ENCODE data around the gene TMEM107.

TMEM107 gene

GRCh38 chr17:8222630-8223355, 46.6 kb upstream of the TMEM107 start:
- DNase-seq: peak; percentile 89
- Histone ChIP-seq H3K9me3 (replicated peaks; ENCODE audit: insufficient read depth, low read length) (no peaks in the 10 kb centered on the region), H3K4me1 (ENCODE audit: low read length) (peaks cover 5% of the 10 kb centered on the region; the same call in 1 of the 2 replicates), H3K4me3 (ENCODE audit: low read length) (peak overlapping the region; percentile 72), H3K9ac (ENCODE audit: low read length) (peak overlapping the region; percentile 75), H3K4me2 (ENCODE audit: low read depth, low read length) (peak overlapping the region; percentile 76), H4K20me1 (ENCODE audit: insufficient read depth, low read length) (no peaks in the 10 kb centered on the region), H3K9me2 (replicated peaks; ENCODE audit: insufficient read depth, low read length) (no peaks in the 10 kb centered on the region), H2AFZ (ENCODE audit: low read length) (peak overlapping the region; percentile 65), H3K27ac (ENCODE audit: low read length) (peak overlapping the region; percentile 95), H3K79me2 (ENCODE audit: low read length) (no peaks in the 10 kb centered on the region), H3F3A (ENCODE audit: insufficient read depth, low read length) (peaks cover 43% of the 10 kb centered on the region), H3K27me3 (replicated peaks; ENCODE audit: insufficient read depth, low read length) (no peaks in the 10 kb centered on the region), H3K36me3 (replicated peaks; ENCODE audit: insufficient read depth, low read length) (0 out of 2 replicates have a peak, but pooled peaks cover 8% of the 10 kb centered on the region)
- TF ChIP-seq CTCF (IDR thresholded peaks at IDR 0.05; ENCODE audit: low read length): no peak
- no peak for TF ChIP-seq EZH2phosphoT487 (IDR thresholded peaks at IDR 0.05; ENCODE audit: low read length)
- TF ChIP-seq EZH2 (optimal IDR thresholded peaks at IDR 0.05; ENCODE audit: low read depth, low read length): no peak

GRCh38 chr17:8222380-8222629, 46.1 kb upstream of the TMEM107 start:
- H3K79me2 ChIP-seq (ENCODE audit: low read length): no peaks in the 10 kb centered on the region
- H3K4me3 ChIP-seq (ENCODE audit: low read length): peak overlapping the region; percentile 72
- TF ChIP-seq EZH2 (optimal IDR thresholded peaks at IDR 0.05; ENCODE audit: low read depth, low read length) (no peak), EZH2phosphoT487 (IDR thresholded peaks at IDR 0.05; ENCODE audit: low read length) (no peak), CTCF (IDR thresholded peaks at IDR 0.05; ENCODE audit: low read length) (no peak)
- DNase-seq: no peak
- H3K27ac ChIP-seq (ENCODE audit: low read length): peak overlapping the region; percentile 95
- 0 out of 2 replicates have a peak, but pooled peaks cover 3% of the 10 kb centered on the region for H3K36me3 ChIP-seq (replicated peaks; ENCODE audit: insufficient read depth, low read length)
- peaks cover 5% of the 10 kb centered on the region; the same call in 1 of the 2 replicates for H3K4me1 ChIP-seq (ENCODE audit: low read length)
- peak overlapping the region; percentile 65; the same call in 1 of the 2 replicates for H2AFZ ChIP-seq (ENCODE audit: low read length)
- H3F3A ChIP-seq (ENCODE audit: insufficient read depth, low read length): peaks cover 43% of the 10 kb centered on the region
- no peaks in the 10 kb centered on the region for H3K9me2 ChIP-seq (replicated peaks; ENCODE audit: insufficient read depth, low read length)
- H4K20me1 ChIP-seq (ENCODE audit: insufficient read depth, low read length): no peaks in the 10 kb centered on the region
- H3K4me2 ChIP-seq (ENCODE audit: low read depth, low read length): peak overlapping the region; percentile 76
- peak overlapping the region; percentile 75 for H3K9ac ChIP-seq (ENCODE audit: low read length)
- no peaks in the 10 kb centered on the region for H3K9me3 ChIP-seq (replicated peaks; ENCODE audit: insufficient read depth, low read length)
- no peaks in the 10 kb centered on the region for H3K27me3 ChIP-seq (replicated peaks; ENCODE audit: insufficient read depth, low read length)

GRCh38 chr17:8221663-8222379, 45.6 kb upstream of the TMEM107 start:
- H4K20me1 ChIP-seq (ENCODE audit: insufficient read depth, low read length): no peaks in the 10 kb centered on the region
- TF ChIP-seq CTCF (IDR thresholded peaks at IDR 0.05; ENCODE audit: low read length) (no peak), EZH2 (optimal IDR thresholded peaks at IDR 0.05; ENCODE audit: low read depth, low read length) (no peak), EZH2phosphoT487 (IDR thresholded peaks at IDR 0.05; ENCODE audit: low read length) (no peak)
- H3K9me2 ChIP-seq (replicated peaks; ENCODE audit: insufficient read depth, low read length): no peaks in the 10 kb centered on the region
- no peaks in the 10 kb centered on the region for H3K79me2 ChIP-seq (ENCODE audit: low read length)
- no peaks in the 10 kb centered on the region for H3K27me3 ChIP-seq (replicated peaks; ENCODE audit: insufficient read depth, low read length)
- peak overlapping the region; percentile 90 for H2AFZ ChIP-seq (ENCODE audit: low read length)
- H3K4me3 ChIP-seq (ENCODE audit: low read length): peak overlapping the region; percentile 72
- no peaks in the 10 kb centered on the region for H3K36me3 ChIP-seq (replicated peaks; ENCODE audit: insufficient read depth, low read length)
- peak overlapping the region; percentile 75 for H3K9ac ChIP-seq (ENCODE audit: low read length)
- H3K4me2 ChIP-seq (ENCODE audit: low read depth, low read length): peak overlapping the region; percentile 76
- H3K27ac ChIP-seq (ENCODE audit: low read length): peak overlapping the region; percentile 95
- H3F3A ChIP-seq (ENCODE audit: insufficient read depth, low read length): peaks cover 43% of the 10 kb centered on the region
- H3K9me3 ChIP-seq (replicated peaks; ENCODE audit: insufficient read depth, low read length): no peaks in the 10 kb centered on the region
- peak; percentile 87 for DNase-seq
- H3K4me1 ChIP-seq (ENCODE audit: low read length): peaks cover 5% of the 10 kb centered on the region; the same call in 1 of the 2 replicates

All from MM.1S (cell line).